ENCODE data around the gene ANKRD27.

ANKRD27 gene

DNA sequence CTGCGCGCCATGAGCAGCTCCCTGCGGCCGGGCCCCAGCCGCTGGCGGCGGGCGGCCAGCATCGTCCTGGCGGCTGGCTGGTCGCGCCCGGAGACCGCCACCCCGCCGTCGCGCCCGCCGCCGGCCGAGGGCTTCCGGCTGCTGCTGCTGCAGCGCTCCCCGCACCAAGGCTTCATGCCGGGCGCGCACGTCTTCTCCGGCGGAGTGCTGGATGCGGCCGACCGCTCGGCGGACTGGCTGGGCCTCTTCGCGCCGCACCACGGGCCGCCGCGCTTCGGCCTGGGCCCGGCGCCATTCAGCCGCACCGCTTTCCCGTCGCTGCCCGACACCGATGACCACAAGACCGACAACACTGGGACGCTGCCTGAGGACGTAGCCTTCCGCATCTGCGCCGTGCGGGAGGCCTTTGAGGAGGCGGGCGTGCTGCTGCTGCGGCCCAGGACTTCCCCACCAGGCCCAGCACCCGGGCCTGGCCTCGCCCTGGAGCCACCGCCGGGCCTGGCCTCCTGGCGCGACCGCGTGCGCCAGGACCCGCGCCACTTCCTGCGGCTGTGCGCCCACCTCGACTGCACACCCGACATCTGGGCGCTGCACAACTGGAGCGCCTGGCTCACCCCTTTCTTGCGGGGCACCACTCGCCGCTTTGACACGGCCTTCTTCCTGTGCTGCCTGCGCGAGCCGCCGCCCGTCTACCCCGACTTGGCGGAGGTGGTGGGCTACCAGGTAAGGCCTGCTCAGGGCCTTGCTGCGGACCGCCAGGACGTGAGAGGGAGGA lies 17.2 kb upstream of the ANKRD27 start:
- in situ Hi-C loops (cut with MboI; ENCODE audit: low pct_unique_long_range_greater_than_20kb, low sequenced_read_pairs), result no loop called here
- DNase-seq, result peak; percentile 64

DNA sequence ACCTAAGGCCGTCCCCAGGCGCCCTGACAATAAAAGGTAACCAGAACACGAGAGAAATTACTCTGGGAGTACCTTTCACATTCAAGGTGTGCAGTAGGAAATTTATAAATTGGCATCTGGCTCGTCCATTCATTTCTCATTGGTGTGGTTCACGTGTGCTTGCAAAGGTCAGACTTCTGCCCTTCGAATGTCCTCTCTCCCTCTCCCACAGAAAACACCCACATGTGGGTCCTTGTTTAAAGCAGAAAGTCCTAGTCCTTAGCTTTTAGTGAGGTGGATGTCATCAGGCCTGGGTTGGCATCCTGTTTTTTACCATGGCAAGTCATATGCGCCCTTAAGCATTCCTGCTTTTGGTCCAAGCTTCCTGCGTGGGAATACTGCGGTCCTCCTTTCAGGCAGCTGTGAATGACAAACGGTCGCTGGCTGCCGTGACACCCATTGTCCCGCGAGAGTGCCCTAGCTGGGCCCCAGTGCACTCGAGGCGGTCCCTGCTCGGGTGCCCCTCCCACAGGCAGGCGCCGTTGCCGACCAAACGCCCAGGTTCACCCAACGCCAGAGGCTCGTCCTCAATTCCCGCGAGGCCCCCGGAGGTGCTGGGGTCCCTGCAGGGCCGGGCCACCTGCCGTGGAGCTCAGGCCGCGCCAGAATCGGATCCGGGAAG lies 16.4 kb upstream of the ANKRD27 start, which contains the start of gene NUDT19:
TSS of gene NUDT19 (plus strand) at position 531 of the 661 bp plus-strand sequence. CDS start 140 bp downstream, outside the sequence.
- DNase-seq, result peak; percentile 78
- in situ Hi-C loops (cut with MboI; ENCODE audit: low pct_unique_long_range_greater_than_20kb, low sequenced_read_pairs), result no loop called here

DNA sequence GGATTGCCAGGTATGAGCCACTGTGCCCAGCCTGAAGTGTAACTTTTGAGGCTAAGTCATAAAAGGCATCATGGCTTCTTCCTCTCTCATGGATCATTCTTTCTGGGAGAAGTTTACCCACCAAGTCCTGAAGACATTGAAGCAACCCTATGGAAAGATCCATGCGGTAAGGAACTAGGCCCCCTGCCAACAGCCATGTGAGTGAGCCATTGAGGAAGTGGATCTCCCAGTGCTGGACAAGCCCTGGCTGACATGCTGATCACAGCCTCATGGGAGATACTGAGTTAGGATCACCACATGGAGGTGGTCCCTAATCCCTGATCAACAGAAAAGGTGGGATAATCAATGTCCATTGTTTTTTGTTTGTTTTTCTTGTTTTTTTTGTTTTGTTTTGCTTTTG lies 13.3 kb upstream of the ANKRD27 start:
- in situ Hi-C loops (cut with MboI; ENCODE audit: low pct_unique_long_range_greater_than_20kb, low sequenced_read_pairs), result no loop called here
- DNase-seq, result no peak

DNA sequence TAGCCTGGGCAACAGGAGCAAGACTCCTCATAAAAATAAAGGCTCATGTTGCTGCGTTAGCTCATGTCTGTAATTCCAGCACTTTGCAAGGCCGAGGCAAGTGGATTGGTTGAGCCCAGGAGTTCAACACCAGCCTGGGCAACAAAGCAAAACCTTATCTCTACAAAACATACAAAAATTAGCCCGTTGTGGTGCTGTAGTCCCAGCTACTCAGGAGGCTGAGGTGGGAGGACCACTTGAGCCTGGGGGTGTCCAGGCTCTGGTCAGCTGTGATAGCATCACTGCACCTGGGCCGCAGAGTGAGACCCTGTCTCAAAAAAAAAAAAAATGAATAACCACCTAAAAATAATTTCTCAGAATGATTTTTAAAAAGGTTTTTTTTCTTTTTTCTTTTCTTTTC lies 12.7 kb upstream of the ANKRD27 start:
- no peak for DNase-seq
- in situ Hi-C loops (cut with MboI; ENCODE audit: low pct_unique_long_range_greater_than_20kb, low sequenced_read_pairs), result no loop called here

DNA sequence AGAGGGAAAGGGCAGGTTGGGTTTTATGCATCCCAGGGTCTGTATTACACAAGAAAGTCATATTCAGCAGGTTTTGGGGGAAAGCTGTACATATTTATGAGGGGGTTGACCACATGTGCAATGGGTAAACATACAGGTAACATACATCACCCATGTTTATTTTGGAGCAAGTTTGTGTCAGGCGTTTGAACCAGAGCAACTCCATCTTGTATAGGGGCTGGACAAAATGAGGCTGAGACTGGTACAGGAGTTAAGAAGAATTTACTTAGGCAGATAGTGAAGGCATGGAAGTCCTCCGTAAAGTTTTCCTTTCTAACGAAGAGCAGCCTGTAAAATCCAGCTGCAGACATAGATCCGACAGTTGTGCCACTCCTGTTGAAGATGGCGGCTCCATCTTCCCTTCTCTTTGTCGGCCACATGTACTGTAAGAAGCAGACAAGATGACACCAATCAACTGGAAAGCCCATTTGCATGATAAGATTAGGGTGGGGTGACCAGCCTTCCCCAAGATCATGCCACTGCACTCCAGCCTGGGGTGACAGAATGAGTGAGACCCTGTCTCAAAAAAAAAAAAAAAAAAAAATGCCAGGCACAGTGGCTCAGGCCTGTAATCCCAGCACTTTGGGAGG lies 12.0 kb upstream of the ANKRD27 start:
- DNase-seq, result no peak
- in situ Hi-C loops (cut with MboI; ENCODE audit: low pct_unique_long_range_greater_than_20kb, low sequenced_read_pairs), result no loop called here

DNA sequence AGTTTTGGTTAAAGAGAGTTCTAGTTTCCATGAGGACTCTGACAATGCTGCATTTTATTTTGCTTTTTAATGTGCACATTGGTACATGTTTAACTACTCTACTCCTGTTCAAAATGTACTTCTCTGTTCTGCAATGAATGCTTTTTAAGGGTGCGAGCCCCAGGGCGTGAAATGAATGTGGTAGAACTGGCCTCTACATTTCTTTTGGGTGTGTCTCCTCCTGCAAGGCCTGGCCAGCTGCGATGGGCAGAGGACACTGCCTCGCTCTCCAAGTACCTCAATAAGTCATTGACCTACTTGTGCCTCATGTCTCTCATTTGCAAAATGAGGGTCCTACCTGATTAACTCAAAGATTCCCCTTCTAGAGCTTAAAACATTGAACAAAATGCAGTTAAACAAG lies 7.3 kb upstream of the ANKRD27 start:
- no peak for DNase-seq
- in situ Hi-C loops (cut with MboI; ENCODE audit: low pct_unique_long_range_greater_than_20kb, low sequenced_read_pairs), result no loop called here

DNA sequence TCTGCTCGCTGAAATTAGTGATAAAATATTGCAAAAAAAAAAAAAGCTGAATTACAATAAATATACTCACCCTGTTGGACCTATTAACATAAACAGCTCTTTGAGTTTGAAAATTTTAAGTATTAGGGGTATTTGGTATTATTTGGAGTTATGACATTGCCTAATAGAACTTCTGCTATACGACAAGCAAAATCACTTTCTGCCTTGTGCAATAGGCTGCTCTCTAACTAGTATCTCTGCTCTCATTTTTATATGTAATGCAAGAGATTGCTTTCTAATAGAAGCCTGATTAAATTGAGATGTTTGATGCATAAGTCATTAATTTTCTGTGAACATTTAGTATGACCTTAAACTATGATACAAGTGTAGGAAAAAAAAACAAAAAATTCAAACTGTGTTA lies 6.0 kb upstream of the ANKRD27 start:
- in situ Hi-C loops (cut with MboI; ENCODE audit: low pct_unique_long_range_greater_than_20kb, low sequenced_read_pairs), result no loop called here

DNA sequence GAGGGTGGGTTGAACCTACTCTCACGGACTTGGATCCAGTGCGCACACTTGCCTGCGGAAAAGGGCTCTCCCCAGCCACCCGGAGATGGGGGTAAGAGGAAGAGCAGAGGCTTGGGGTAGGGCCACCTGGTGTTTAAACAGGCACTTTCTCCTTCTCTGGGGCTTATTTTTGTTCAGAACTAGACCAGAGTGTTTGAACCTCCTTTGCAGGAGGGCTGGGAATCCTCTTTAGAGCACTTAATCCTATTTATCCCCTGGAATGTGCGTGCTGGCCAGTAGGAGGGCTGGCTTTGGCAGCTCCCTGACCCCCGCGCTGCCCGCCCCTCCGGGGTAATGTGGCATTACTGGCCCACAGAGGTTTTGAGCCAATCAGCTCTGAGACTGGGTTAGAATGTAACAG lies 2.7 kb upstream of the ANKRD27 start:
- in situ Hi-C loops (cut with MboI; ENCODE audit: low pct_unique_long_range_greater_than_20kb, low sequenced_read_pairs), result no loop called here
- no peak for DNase-seq

More for the DNA sequence above, 6.0 kb upstream of the ANKRD27 start:
- DNase-seq, result no peak

DNA sequence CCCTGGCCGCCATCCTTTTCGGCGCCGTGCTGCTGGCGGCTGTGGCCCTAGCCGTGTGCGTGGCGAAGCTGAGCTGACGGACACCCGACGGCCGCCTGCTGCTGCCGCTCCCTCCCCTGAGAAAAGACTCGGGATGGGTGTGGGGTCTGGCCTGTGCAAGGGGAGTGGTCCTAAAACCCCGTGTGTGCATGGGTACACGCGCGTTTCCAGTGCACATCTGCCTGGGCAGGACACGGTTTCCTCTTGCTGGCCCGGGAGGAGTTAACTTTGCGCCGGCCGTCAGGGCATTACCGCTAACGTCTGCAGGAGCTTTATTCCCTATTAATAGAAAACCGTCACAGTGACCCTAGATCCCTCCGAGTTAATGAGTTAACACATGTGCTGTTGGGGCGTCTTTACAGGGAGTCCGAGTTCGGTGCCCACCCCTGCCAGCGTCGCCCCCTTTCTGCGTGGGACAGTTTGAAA lies 1.9 kb upstream of the ANKRD27 start:
- no peak for DNase-seq
- in situ Hi-C loops (cut with MboI; ENCODE audit: low pct_unique_long_range_greater_than_20kb, low sequenced_read_pairs), result no loop called here

DNA sequence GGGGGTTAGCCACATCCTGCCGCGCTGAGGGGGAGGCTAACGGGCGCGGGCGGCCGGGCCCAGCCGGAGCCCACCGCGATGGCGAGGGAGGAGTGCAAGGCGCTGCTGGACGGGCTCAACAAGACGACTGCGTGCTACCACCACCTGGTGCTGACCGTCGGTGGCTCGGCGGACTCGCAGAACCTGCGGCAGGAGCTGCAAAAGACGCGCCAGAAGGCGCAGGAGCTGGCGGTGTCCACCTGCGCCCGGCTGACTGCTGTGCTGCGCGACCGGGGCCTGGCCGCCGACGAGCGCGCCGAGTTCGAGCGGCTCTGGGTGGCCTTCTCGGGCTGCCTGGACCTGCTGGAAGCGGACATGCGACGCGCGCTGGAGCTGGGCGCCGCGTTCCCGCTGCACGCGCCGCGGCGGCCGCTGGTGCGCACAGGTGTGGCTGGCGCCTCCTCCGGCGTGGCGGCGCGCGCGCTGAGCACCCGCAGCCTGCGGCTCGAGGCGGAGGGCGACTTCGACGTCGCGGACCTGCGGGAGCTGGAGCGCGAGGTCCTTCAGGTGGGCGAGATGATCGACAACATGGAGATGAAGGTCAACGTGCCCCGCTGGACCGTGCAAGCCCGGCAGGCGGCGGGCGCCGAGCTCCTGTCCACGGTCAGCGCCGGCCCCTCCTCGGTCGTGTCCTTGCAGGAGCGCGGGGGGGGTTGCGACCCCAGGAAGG lies 1.4 kb upstream of the ANKRD27 start:
- no peak for DNase-seq
- in situ Hi-C loops (cut with MboI; ENCODE audit: low pct_unique_long_range_greater_than_20kb, low sequenced_read_pairs), result no loop called here

DNA sequence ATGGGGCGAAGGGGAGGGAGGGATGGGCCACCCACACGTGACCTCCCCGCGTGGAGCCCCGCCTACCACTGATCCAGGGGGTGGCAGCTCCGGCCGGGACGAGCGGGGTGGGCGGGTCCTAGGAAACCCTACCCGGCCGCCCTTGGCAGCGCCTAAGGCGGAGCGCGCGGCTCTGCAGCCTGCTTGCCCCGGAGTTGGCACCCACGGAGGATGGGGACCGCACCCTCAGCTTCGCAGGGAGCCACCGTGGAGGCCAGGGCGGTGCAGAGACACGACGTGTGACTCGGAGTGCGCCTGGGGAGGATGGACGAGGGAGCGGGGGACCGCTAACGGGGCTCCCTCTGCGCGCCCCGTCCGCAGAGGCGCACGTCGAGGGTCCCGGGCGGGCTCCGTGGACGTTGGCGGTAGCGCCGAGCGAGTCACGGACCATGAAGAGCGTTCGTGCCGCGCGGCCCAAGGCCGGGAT lies 773 bp upstream of the ANKRD27 start, which contains the start of gene RGS9BP:
TSS of gene RGS9BP (plus strand) at position 129 of the 466 bp plus-strand sequence. CDS start 416 bp downstream, outside the sequence.
- in situ Hi-C loops (cut with MboI; ENCODE audit: low pct_unique_long_range_greater_than_20kb, low sequenced_read_pairs), result no loop called here
- peak; percentile 70 for DNase-seq

DNA sequence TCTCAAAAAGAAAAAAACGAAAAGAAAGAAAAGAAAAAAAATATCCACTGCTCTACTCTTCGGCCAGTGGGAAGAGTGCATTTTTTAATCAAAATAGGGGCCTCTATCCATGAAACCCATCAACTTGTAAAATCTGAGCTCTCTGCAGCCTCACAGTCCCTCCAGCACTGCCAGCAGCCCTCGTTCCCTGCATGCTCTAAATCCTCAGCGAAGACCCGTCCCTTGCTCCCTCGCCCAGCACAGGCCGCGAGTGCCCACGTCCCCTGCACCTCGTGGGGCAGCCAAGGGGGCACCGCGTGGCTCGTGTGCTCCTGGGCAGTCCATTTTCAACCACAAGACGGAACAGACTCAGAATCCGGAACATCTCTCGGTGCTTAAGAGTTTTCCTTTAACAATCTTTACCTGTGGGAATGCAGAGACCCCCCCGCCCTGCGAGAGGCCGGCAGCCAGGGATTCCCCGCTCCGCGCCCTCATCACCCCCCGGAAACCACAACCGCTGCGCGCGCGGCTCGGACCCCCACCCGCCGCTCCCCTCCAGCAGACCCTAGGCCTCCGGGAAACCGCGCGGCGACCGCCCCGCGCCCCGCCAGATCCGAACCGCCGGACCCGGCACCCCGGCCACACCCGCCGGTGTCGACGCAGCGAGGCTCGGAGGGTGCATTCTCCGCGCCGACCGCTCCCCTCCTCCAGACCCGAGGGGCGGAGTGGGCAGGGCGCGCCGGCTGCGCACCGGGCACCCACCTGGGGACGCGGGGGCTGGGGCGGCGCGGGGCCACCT lies 638 bp downstream of the ANKRD27 start:
- in situ Hi-C loops (cut with MboI; ENCODE audit: low pct_unique_long_range_greater_than_20kb, low sequenced_read_pairs), result no loop called here
- DNase-seq, result peak; percentile 26

DNA sequence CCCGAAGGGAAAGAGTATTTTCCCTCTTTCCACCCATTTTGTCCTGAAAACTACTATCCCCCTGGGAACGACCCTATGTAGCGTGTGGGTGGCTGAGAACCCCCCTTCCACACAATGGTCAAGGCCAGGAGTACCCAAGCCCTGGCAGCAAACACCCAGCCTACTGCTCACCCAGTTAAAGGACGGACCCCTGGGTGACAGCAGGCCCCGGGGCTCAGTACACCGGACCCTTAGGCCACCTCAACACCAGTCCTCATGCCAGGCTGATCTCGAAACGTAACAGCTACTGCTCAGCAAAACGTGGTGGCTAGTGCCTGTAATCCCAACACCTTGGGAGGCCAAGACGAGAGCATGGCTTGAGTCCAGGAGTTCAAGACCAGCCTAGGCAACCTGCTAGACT lies 1.4 kb downstream of the ANKRD27 start:
- in situ Hi-C loops (cut with MboI; ENCODE audit: low pct_unique_long_range_greater_than_20kb, low sequenced_read_pairs), result no loop called here

DNA sequence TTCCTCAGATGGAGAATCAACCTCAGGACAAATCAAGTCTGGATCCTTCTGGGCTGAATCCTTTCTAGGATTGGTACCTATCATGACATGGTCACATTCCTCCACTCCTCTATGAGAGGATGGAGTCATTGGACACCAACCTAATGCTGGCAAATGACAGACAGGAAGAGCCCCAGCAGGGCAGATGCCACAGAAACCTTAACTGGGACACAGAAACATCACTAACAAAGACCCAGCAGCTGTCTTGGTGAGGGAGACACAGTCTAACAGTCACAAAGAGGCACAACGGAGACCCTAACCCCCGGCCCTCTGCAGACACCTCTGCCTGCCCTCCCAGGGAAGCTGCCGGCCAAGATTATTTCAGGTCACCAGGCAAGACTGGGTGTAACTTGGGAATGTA lies 2.1 kb downstream of the ANKRD27 start:
- no peak for DNase-seq
- in situ Hi-C loops (cut with MboI; ENCODE audit: low pct_unique_long_range_greater_than_20kb, low sequenced_read_pairs), result no loop called here

More for the DNA sequence above, 1.4 kb downstream of the ANKRD27 start:
- no peak for DNase-seq

DNA sequence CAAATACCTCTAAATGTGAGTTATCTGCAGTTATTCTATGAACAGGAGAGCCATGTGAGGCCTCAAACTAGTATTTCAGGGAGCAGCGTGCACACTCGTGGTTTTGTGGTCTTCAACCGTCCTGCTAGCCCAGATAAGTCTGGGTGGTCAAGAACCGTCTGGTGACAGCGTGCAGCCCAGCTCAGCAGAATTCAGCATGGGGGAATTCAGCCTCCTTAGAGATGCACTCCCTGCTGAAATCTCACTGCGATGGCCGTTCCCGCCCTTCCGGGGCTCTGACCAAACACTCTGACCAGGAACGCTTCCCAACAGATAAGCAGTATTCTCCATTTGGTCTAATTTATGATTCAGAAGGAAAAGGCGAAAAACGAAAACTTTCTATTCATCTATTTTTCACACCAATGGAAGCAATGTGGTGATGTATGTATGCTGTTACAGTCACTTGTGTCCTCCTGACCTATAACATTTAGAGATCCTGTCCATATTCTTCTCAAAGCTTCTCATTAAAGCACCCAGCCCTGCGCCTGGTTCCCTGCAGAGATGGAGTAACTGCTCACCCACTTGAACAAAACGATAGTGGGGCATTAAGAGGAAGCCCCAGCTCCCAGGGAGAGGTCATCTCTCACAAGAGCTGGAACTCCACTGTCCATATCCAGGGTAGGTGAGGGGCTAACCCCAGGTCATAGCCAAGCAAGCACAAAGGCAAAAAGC lies 2.9 kb downstream of the ANKRD27 start:
- in situ Hi-C loops (cut with MboI; ENCODE audit: low pct_unique_long_range_greater_than_20kb, low sequenced_read_pairs), result no loop called here
- DNase-seq, result peak; percentile 43

DNA sequence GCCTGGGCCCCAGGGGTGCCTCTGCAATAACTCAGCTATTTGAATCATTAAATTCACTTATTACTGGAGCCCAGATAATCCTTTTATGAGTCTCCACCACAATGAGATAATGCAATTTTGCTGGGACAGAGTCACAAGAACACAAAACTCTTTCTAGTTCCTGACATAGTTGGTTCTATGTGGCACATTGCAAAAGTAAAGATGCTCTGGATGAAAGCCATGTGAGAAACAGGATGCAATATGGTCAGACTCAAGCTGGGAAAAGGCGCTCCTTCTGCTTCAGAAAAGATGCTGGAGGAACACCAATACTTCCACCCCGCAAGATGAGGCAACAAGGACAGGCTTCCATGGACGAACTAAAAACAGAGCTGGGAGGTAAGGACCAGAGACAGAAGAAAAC lies 5.7 kb downstream of the ANKRD27 start:
- in situ Hi-C loops (cut with MboI; ENCODE audit: low pct_unique_long_range_greater_than_20kb, low sequenced_read_pairs), result no loop called here
- DNase-seq, result no peak

DNA sequence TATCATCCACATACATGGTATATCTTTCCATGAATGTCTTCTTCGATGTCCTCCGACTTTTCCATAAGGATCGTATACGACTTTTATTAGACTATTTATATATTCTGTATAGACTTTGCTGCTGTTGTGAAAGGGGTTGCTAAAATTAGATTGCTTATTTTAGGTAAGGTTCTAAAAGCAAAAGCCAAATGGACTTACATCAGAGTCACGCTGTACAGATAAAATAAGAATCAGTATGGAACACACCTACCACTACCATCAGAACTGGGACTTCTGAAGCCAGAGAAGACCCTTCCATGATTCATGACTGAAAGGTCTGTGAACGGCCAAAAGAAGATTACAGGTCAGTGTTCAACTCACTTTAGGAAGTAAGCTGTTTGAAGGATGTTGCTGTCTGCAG lies 8.9 kb downstream of the ANKRD27 start:
- in situ Hi-C loops (cut with MboI; ENCODE audit: low pct_unique_long_range_greater_than_20kb, low sequenced_read_pairs), result no loop called here
- no peak for DNase-seq

DNA sequence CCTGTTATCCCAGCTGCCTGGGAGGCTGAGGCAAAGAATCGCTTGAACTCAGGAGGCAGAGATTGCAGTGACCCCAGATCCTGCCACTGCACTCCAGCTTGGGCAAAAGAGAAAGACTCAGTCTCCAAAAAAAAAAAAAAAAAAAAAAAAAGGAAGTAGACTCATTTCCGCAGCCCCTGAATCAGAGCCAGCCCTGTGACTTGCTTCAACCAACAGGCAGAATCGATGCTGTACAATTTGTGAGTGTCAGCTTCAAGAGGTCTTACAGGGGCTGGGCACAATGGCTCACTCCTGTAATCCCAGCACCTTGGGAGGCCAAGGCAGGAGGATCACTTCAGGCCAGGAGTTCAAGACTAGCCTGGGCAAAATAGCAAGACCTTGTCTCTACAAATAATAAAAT lies 12.8 kb downstream of the ANKRD27 start:
- in situ Hi-C loops (cut with MboI; ENCODE audit: low pct_unique_long_range_greater_than_20kb, low sequenced_read_pairs), result no loop called here
- DNase-seq, result peak; percentile 58
